Fibroblast of gingiva (primary cell): ENCODE measurements around the gene PCSK6.
"Not testable (repeated sequence)": the region's sequence is repeated elsewhere in the genome, so short reads cannot be mapped to it uniquely, and the experiment has no call there.

Experiments
- DNase-seq: peaks from one replicate; pipeline ENCODE4 v3.0.0-alpha.2; 2011; ENCODE audit warnings: low read depth

Gene PCSK6

GRCh38 chr15:101355678-101356464 lies 133.6 kb downstream of the PCSK6 start:
- no peak for DNase-seq

- DNase-seq = no peak
These were observed 134.4 kb downstream of the PCSK6 start for GRCh38 chr15:101354891-101355623.

DNA sequence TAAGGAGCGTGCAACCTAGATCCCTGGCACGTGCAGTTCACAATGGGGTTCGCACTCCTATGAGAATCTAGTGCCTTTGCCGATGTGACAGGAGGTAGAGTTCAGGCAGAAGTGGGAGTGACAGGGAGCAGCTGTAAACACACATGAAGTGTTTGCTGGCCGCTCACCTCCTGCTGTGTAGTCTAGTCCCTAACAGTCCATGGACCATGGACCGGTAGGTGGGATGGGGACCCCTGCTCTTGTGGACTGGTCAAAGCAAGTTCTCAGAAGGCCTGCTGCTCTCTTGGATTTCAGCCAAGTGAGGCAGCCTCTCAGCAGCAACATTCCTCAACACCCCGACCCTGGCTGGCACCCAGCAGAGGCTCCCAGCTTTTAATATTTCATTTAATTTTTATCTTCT lies 136.3 kb downstream of the PCSK6 start:
- DNase-seq = no peak

DNA sequence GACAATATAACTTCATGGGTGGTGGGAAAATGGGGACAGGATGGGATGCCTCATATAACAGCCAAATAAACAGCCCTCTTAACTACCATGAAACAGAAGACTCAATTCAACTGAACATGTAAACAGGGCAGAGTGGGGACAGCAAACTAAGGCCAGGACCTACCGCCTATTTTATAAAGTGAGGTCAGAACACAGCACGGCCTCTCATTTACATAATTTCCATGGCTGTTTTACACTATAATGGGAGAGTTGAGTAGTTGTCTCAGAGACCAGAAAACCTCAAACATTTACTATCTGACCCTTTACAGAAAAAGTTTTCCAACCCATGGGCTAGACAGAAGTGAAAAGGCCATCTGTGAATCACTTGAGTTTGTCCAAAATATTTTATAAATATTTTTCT lies 137.8 kb downstream of the PCSK6 start:
- no peak for DNase-seq

DNA sequence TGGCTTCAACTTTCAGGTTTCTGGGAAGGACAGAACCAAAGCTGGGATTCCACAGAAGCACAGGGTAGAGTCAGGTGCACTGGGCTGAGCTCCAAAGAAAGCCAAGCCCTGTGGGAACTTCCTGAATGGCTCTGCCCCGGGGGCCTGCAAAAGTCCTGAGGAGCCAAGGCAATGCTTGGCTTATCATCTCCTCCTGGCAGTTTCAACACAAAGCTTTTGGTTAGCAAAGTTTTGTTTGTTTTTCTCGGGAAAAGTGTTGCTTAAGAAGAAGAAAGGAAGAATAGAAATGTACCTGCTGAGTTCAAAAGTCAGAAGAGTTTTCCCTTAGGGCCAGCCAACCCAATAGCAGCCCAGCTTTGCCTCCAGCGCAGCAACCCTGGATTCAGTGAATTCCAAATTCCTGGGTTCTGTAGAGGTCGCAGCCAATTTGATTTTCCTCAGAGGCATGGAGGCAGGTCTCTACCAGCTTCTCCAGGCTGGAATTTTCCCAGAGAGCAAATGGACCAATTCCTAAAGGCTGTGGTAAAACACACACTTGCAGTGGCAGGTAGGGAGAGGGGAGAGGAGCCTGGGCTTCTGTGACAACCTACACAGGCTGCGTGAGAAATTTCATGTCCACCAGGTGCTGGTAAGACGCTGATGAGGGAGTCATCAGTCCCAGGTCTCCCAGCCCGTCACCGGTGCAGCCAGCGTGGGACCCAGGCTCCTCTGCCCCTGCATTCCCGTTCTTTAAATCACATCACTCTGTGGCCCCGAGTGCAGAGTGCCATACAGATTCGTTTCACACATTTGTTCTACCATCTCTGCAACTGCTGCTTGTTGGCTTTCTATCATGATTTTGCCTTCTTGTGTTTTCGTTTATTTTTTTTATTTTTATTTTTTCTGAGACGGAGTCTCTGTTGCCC lies 140.2 kb downstream of the PCSK6 start:
- DNase-seq = no peak

DNA sequence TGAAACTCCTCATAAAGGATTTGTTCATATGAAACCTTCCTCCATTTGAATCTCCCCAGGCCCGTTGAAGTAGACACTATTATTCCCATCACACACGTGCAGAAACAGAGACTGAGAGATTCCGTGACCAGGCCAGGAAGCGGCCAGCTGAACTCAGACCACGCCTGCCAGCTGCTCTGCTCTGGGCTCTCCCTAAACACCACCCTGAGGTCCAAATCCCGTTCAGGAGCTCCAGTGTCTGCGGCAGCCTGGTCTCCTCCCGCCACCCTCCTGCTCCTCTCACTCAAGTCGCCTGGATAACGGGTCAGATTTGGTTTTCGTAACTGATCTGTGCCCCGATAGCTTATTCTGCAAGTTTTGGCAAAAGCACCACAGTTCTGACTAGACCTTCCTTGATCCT lies 140.9 kb downstream of the PCSK6 start:
- DNase-seq = no peak

DNA sequence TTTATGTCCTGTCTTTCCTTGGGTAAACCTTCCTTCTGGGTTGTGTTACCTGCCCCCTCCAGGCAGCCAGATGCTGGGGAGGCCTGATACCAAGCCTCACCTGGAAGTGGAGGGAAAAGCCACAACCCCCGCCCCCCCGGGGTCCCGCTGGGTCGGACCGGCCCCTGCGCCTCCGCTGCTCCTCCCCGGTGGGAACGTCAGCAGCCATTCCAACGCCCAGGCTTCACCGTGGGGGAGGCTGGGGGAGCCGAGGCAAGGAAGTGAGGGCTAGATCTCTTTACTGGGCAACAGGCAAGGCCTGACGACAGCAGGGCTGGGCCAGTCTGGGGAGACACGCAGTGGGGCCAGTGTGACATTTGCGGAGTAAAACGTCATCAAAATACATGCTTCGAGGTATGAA lies 141.5 kb downstream of the PCSK6 start:
- DNase-seq = no peak

DNA sequence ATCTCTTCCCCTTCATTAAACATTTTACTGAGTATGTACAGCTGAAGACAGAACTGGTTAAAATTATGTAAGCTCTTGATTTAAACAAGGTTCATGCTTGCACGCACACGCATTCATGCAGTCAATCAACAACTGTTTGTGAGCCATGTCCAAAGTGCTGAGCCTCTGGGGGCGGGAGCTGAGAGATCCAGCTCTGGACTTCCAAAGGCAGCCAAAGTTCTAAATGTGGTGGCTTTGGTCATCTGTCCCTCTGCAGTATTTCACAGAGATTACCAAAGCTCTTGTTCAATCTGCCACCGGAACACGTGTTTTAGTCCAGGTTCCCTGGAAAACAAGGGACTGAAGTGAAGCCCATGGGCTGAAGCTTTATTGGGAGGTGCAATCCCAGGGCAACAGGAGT lies 142.1 kb downstream of the PCSK6 start:
- DNase-seq = no peak

GRCh38 chr15:101346928-101347327 lies 142.6 kb downstream of the PCSK6 start:
- DNase-seq = no peak

- DNase-seq = no peak
These were observed 147.5 kb downstream of the PCSK6 start for GRCh38 chr15:101342056-101342455.

- DNase-seq = no peak
These were observed 150.9 kb downstream of the PCSK6 start for GRCh38 chr15:101338502-101339057.

DNA sequence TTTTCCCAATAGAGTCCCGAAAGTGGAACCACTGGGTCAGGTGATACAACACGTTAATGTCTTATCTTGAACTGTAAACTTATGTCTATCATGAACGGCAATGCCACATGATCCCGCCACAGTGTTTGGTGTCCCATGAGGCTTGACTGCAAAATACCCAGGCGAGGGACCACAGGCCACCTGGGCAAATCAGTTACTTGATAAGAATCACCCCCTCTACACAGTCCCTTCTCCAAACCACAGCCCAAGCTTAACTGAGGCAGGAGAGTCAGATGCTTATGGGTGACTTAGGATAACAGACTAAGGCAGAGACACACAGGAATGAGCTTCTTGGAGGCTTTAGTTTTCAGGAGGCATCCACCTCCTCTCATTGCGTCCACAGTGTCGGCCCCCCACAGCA lies 151.5 kb downstream of the PCSK6 start:
- DNase-seq = no peak

- DNase-seq = not testable (repeated sequence)
These were observed 155.4 kb downstream of the PCSK6 start for GRCh38 chr15:101333907-101334789.

- no peak for DNase-seq
These were observed 157.4 kb downstream of the PCSK6 start for GRCh38 chr15:101332061-101332467.

- DNase-seq = no peak
These were observed 159.6 kb downstream of the PCSK6 start for GRCh38 chr15:101329867-101330380.

DNA sequence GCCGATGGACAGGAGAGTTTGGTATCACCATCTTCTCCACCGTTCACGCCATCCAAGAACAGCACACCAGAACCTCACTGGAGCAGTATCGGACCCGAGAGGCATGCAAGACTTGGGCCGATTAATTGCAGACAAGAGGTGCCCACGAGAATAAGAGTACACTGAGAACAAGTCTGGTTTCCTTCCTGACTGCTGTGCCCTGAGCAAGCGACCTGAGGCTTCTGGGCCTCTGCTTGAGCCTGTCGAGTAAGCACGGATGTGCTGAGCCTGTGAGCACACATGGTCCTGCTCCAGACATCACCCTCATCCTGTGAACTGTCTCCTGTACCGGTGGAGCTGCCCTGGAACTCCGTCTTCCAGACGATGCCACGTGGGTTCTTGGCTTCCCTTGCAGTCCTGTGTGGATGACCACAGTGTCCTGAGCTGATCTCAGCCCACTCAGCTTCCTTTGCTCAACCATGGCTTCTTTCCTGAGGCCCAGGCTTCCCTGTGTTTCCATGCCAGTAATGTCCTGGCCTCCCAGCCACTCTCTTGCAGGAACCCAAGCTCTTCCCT lies 160.1 kb downstream of the PCSK6 start:
- no peak for DNase-seq

GRCh38 chr15:101328001-101328400 lies 161.5 kb downstream of the PCSK6 start:
- no peak for DNase-seq

- DNase-seq = no peak
These were observed 162.3 kb downstream of the PCSK6 start for GRCh38 chr15:101327147-101327740.

- DNase-seq = no peak
These were observed 162.9 kb downstream of the PCSK6 start for GRCh38 chr15:101326462-101327146.

DNA sequence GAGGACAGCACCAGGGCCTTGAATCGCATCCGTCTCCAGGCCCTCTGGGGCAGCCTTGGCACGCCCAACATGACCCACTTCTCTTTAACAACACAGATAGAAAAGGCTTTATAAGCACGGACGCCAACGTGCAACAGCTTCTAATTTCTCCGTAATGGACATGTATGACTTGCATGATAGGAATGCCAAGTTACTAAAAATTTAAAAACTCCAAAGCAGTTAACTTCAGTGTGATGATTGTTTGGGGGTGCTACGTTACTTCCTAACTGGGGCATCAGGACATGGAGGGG lies 163.5 kb downstream of the PCSK6 start:
- no peak for DNase-seq
